GM19238 (cell line): ENCODE data around the gene SKIC2.
A peak's percentile ranks its signal among the peaks of the same experiment; 100 is the strongest.
"Not testable (repeated sequence)": the region's sequence is repeated elsewhere in the genome, so short reads cannot be mapped to it uniquely, and the experiment has no call there.

Source experiments
- DNase-seq: peaks from one replicate; pipeline ENCODE4 v3.0.0; 2011; ENCODE audit warnings: low spot score; ENCODE audit not compliant: insufficient read length

Gene SKIC2

DNA sequence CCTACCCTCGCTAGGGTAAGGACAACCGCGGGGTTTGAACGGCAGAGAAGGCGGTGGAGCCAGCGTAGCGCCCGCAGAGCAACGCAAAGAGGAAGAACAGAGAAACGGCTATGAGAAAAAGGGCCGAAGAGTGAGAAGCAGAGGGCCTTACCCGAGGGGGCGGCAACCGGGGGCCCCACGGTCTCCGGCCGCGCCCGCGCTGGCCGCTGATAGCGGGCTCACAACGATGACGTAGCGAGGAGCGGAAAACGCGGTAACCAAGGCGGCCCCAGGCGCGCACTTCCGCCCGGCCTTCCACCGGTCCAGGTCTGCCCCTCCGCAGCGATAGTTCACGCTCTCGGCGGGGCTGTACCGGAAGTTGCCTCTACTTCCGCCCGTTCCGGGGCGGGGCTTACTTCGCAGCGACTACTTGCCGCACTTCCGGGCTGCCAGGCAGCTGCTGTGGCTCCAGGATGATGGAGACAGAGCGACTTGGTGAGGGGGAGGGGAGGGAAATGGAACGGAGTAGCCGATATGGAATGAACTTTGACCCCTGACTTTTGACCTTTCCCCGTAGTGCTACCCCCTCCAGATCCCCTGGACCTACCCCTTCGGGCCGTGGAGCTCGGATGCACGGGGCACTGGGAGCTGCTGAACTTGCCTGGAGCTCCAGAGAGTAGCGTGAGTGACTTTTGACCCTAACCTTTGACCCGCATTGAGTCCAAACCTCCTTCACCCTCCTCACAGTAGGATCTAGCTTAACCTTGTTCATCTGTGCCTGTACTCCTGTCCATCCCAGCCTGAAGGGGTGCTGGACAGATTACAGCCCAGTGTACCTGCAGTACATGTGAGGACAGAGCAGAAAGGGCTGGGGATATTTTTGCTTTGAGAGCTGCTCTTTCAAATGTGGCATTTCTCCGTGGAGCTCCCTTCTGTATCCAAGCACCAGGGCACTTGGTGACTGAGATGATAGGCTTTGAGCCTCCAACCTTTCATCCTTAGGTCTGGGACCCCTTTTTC lies at the start of gene SKIC2, which contains the start of gene NELFE:
Gene SKIC2, plus strand, starts transcription at position 435 of the 999 bp plus-strand sequence. Its CDS starts 18 bp downstream, at position 453.
Gene NELFE, minus strand, starts transcription at position 231 of the 999 bp plus-strand sequence. CDS start 525 bp downstream, outside the sequence.
- peak; percentile 100 for DNase-seq

DNA sequence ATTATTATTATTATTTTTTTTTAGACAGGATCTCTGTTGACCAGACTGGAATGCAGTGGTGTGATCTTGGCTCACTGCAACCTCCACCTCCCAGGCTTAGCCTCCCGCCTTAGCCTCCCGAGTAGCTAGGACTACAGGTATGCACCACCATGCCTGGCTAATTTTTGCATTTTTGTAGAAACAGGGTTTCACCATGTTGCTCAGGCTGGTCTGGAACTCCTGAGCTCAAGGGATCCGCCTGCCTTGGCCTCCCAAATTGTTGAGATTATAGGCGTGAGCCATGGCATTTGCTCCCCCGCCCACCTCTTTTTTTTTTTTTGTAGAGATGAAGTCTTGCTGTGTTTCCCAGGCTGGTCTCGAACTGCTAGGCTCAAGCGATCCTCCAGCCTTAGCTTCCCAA lies 49.7 kb upstream of the SKIC2 start:
- not testable (repeated sequence) for DNase-seq

GRCh38 chr6:31911826-31912585 lies 47.0 kb upstream of the SKIC2 start:
- no peak for DNase-seq

- DNase-seq, result no peak
Measured at GRCh38 chr6:31915351-31915750, 43.6 kb upstream of the SKIC2 start.

GRCh38 chr6:31915756-31916155 lies 43.2 kb upstream of the SKIC2 start:
- no peak for DNase-seq

- no peak for DNase-seq
Measured at GRCh38 chr6:31918069-31918720, 40.8 kb upstream of the SKIC2 start.

DNA sequence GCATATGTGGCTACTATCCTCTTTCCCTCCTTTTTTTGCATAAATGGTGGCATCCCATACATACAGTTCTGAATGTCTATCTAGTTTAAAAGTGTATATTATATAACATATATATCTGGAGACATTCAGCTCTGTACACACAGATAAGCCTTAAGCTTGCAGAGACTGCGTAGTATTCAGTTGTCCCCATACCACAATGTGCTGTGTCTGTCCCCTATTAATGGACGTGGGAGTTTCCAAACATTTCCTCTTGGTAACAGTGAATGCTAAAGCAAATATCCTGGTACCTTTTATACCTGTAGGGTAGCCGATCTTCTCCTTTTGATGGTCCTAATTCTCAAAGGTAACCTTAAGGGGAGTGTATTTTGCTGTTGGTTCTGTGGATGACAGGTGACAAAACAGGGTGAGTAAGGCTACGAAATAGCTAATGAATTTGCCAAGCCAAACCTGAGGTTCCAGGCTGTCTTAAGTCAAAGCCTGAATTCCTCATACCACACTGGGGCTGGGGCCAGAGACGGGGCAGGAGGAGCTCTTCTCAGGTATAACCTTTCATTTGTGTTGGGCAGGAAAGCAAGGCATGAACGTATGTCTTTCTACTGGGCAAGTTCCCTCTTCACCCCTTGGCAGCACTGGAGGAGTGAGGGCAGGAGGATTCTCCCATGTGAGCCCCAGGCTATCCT lies 39.2 kb upstream of the SKIC2 start:
- no peak for DNase-seq

GRCh38 chr6:31920811-31921210 lies 38.2 kb upstream of the SKIC2 start:
- no peak for DNase-seq

- DNase-seq, result no peak
Measured at GRCh38 chr6:31922942-31923341, 36.0 kb upstream of the SKIC2 start.

DNA sequence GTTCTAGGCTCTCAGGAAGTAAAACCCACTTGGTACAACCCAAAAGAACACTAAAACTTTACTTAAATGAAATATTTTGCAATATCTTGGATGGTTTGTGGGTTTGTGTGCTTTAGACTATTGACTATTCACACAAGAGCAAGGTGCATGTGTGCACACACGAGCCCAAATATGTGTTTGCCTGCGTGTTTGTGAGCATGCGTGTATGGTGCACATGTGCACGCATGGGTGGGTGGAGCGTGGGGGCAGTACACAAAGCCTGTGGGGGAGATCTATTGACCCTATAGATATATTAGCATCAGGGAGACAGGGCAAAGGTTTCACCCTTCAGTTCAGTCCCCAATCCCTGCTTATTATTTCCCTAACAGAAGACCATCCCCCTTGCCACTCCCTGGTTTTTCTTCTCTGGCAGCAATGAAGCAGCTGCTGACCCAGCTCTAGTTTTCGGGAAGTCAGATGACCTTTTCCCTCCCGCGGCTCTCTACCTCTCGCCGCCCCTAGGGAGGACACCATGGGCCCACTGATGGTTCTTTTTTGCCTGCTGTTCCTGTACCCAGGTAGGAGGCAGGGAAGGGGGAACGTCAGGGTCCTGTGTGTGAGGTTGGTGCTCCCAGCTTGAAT lies 31.6 kb upstream of the SKIC2 start, which contains the start of gene C2:
Gene C2, plus strand, starts transcription at position 476 of the 621 bp plus-strand sequence. Its CDS starts 36 bp downstream, at position 512.
- DNase-seq, result no peak

GRCh38 chr6:31927863-31928671 lies 30.9 kb upstream of the SKIC2 start:
- no peak for DNase-seq

DNA sequence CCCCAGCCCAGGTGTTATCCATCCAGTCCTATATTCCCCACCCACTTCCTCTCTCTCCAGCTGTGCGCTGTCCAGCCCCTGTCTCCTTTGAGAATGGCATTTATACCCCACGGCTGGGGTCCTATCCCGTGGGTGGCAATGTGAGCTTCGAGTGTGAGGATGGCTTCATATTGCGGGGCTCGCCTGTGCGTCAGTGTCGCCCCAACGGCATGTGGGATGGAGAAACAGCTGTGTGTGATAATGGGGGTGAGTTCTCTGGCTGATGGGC lies 30.4 kb upstream of the SKIC2 start:
- DNase-seq, result no peak

DNA sequence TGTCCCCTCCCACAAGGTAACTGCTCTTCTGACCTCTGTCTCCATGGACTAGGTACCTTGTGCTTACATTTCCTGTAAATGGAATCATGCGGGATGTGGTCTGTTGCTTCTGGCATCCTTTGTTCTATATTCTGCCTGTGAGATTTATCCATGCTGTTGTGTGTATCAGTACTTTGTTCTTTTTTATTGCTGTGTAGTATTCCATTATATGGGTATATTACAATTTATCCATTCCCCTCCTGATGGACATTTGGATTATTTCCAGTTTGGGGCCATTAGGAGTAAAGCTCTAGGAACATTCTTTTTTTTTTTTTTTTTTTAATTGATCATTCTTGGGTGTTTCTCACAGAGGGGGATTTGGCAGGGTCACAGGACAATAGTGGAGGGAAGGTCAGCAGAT lies 28.0 kb upstream of the SKIC2 start:
- no peak for DNase-seq

DNA sequence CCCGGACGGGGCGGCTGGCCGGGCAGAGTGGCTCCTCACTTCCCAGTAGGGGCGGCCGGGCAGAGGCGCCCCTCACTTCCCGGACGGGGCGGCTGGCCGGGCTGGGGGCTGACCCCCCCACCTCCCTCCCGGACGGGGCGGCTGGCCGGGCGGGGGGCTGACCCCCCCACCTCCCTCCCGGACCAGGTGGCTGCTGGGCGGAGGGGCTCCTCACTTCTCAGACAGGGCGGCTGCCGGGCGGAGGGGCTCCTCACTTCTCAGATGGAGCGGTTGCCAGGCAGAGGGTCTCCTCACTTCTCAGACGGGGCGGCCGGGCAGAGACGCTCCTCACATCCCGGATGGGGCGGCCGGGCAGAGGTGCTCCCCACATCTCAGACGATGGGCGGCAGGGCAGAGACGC lies 26.8 kb upstream of the SKIC2 start:
- not testable (repeated sequence) for DNase-seq

DNA sequence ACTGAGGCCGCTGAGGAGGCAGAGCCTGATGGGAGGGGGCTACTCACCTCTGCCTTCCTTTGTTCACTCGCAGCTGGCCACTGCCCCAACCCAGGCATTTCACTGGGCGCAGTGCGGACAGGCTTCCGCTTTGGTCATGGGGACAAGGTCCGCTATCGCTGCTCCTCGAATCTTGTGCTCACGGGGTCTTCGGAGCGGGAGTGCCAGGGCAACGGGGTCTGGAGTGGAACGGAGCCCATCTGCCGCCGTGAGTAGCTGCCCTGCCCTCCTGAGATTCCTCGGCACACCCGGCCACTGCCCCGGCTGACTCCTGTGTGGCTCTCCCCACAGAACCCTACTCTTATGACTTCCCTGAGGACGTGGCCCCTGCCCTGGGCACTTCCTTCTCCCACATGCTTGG lies 25.4 kb upstream of the SKIC2 start:
- no peak for DNase-seq

DNA sequence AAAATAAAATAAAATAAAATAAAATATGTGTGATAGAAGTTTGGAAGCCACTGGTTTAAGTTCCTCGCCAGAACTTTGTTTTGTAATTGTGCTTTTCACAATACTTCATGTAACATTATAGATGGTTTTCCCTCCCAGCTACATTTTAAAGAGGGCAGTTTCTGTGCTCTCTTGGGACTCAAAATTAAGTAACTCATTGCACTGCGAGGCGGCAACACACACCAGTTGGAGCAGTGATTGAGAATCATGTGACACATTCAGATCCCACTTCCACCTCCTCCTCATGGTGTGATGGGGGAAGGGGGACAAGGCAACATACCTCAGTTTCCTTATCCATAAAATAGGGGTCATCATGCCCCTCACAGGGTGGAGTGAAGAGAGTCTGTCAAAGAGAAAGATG lies 24.0 kb upstream of the SKIC2 start:
- DNase-seq, result no peak

DNA sequence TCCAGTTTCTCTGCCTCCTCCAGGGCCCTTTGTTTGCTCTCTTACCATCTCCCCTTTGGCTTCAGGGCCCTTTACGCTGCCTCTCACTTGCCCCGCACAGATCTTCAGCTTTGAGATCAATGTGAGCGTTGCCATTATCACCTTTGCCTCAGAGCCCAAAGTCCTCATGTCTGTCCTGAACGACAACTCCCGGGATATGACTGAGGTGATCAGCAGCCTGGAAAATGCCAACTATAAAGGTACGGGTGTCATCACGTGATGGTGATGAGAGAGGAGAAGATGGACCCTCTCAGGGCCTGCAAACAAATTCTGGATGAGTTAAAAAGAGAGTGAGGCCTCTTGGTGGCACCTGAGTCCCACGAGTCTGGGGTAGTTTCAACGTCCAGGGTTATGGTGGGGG lies 23.2 kb upstream of the SKIC2 start:
- no peak for DNase-seq

DNA sequence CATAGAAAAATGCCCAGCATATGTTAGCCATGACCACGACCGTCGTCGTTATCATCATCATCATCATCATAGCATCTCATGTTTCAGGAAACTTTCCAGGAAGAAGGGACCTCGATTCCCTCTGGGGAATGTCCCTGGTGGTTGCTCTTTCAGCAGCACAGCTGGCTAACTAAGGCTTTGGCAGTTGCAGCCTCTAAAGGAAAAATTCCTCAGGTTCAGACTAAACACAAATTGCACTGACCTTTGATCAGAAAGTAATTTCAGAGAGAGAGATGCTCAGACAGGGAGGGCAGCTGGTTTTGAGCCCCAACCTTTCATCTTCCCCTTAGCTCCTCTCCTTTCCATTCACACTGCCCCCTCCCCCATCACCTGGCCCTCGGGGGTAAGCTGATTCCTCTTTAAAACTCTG lies 18.7 kb upstream of the SKIC2 start:
- DNase-seq, result no peak

DNA sequence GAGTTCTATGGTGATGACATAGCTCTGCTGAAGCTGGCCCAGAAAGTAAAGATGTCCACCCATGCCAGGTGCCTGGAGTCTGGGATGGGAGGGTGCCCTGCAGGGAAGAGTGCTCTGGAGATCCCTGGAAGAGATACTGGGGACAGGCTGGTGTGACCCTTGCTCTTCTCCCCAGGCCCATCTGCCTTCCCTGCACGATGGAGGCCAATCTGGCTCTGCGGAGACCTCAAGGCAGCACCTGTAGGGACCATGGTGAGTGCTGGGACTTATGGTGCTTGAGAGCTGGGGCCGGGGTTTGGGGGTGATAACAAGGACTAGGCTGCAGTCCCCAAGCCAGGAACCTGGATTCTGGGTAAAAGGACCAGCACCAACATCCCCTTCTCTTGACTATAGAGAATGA lies 15.2 kb upstream of the SKIC2 start:
- no peak for DNase-seq

DNA sequence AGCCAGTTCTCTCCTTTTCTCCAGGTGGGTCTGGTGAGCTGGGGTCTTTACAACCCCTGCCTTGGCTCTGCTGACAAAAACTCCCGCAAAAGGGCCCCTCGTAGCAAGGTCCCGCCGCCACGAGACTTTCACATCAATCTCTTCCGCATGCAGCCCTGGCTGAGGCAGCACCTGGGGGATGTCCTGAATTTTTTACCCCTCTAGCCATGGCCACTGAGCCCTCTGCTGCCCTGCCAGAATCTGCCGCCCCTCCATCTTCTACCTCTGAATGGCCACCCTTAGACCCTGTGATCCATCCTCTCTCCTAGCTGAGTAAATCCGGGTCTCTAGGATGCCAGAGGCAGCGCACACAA lies 13.8 kb upstream of the SKIC2 start:
- no peak for DNase-seq
